Caco-2 (cell line): ENCODE results near the gene ID1. TPM values are rescaled to one million over a fixed set of nuclear protein-coding genes. Genes with fewer than 3 reads are reported as not detected.

Experiments used
- Bru-seq: library from RNA; stranded (reverse); fragments of 400-500 nt; gene quantifications from one replicate; lab custom pipeline; 2021; lab: Mats Ljungman, UMichigan
- BruChase-seq, 2 experiments: library from RNA; stranded (reverse); fragments of 400-500 nt; gene quantifications; one replicate each; lab custom pipeline; 2021; lab: Mats Ljungman, UMichigan
- BruUV-seq: library from RNA; stranded (reverse); fragments of 400-500 nt; replicated peaks from 2 replicates; lab custom pipeline; 2021; lab: Mats Ljungman, UMichigan
- CTCF ChIA-PET: fragments of 300-600 bp; sonication (Branson Sonifier 250); formaldehyde crosslinking; loops from one replicate; lab custom pipeline; 2022; ENCODE audit warnings: antibody characterized with exemption; lab: Charles Lee
- POLR2A ChIA-PET: fragments of 300-600 bp; sonication (Branson Sonifier 250); formaldehyde crosslinking; loops from one replicate; lab custom pipeline; 2022; ENCODE audit warnings: antibody characterized with exemption; lab: Charles Lee
- DNase-seq, 2 experiments: peaks; one replicate each; pipeline versions ENCODE4 v3.0.0 to v3.0.0-alpha.2; 2020 to 2022
- H3K27me3 ChIP-seq: replicated peaks from 2 replicates; pipeline ENCODE4 v1.6.0; 2011; ENCODE audit warnings: low read length; ENCODE audit not compliant: control insufficient read depth, insufficient read depth
- H3K36me3 ChIP-seq: 2 replicates; pipeline ENCODE4 v1.5.1; 2011; ENCODE audit warnings: low read length; ENCODE audit not compliant: control insufficient read depth, insufficient read depth
- H3K4me1 ChIP-seq: fragments of 250-450 bp; sonication (Bioruptor Pico); 2 replicates; pipeline ENCODE4 v1.5.1; 2020; ENCODE audit warnings: mild to moderate bottlenecking
- H3K4me3 ChIP-seq: 2 replicates; pipeline ENCODE4 v1.5.1; 2011; ENCODE audit warnings: low read depth, mild to moderate bottlenecking, control low read depth, low read length
- H3K9me3 ChIP-seq: fragments of 250-450 bp; sonication (Bioruptor Pico); 2 replicates; pipeline ENCODE4 v1.5.1; 2020; ENCODE audit warnings: mild to moderate bottlenecking, moderate library complexity
- H3K27ac Mint-ChIP-seq: one replicate; pipeline ENCODE4 v1.8.0; 2022; ENCODE audit warnings: mixed read lengths; ENCODE audit not compliant: unreplicated experiment
- H3K27me3 Mint-ChIP-seq: one replicate; pipeline ENCODE4 v1.8.0; 2022; ENCODE audit warnings: mixed read lengths; ENCODE audit not compliant: insufficient read depth, unreplicated experiment
- H3K36me3 Mint-ChIP-seq: one replicate; pipeline ENCODE4 v1.8.0; 2022; ENCODE audit warnings: mild to moderate bottlenecking, mixed read lengths; ENCODE audit not compliant: insufficient read depth, unreplicated experiment
- H3K4me1 Mint-ChIP-seq: one replicate; pipeline ENCODE4 v1.8.0; 2022; ENCODE audit warnings: low read depth, mixed read lengths; ENCODE audit not compliant: unreplicated experiment
- H3K4me3 Mint-ChIP-seq: one replicate; pipeline ENCODE4 v1.8.0; 2022; ENCODE audit warnings: mild to moderate bottlenecking, moderate library complexity, mixed read lengths; ENCODE audit not compliant: unreplicated experiment
- H3K9me3 Mint-ChIP-seq: one replicate; pipeline ENCODE4 v1.8.0; 2022; ENCODE audit warnings: mixed read lengths; ENCODE audit not compliant: unreplicated experiment
- CTCF ChIP-seq, 2 experiments: fragments of 200-600 bp in 1 of 2; IDR thresholded peaks; 1 replicate in 1 of 2; 2 replicates in 1 of 2; pipeline versions ENCODE4 v1.5.1 to v1.8.0; 2011 to 2022; ENCODE audit warnings: antibody characterized with exemption in 1 of 2, control low read depth in 1 of 2, inconsistent platforms in 1 of 2, low read depth in 1 of 2, low read length in 1 of 2, mild to moderate bottlenecking in 1 of 2, moderate library complexity in 1 of 2; ENCODE audit not compliant: insufficient read depth in 1 of 2, severe bottlenecking in 1 of 2, unreplicated experiment in 1 of 2
- intact Hi-C: fragments of 100-400 bp; cut with micrococcal nuclease; formaldehyde crosslinking; loops from one replicate; pipeline ENCODE4 v1.10.0; 2022; ENCODE audit not compliant: unreplicated experiment
- long read RNA-seq: library from polyadenylated mRNA; stranded (forward); transcript quantifications from one replicate; pipeline ENCODE4 v2.0.0, GENCODE V29; 2022
- total RNA-seq: library from RNA; stranded (reverse); gene quantifications from 2 replicates; pipeline ENCODE4 v1.2.3, GENCODE V29; 2022

The ID1 gene
- total RNA-seq: 157 and 163 TPM in 2 replicates
- percentile 100 among the genes with signal in this experiment for Bru-seq, nascent RNA
- percentile 99 among the genes with signal in this experiment for BruChase-seq, experiment 1, labeled RNA remaining after a 2-hour chase
- percentile 97 among the genes with signal in this experiment for BruChase-seq, experiment 2, labeled RNA remaining after a 6-hour chase
- long read RNA-seq, transcript ID1-202 (2 exons, 994 nt): major isoform, 102 of 127 reads
- long read RNA-seq, transcript ID1-201 (1 exons, 1,233 nt): minor isoform, 19 of 127 reads
- long read RNA-seq, partial matches to known transcripts: 2 of 127 reads
- long read RNA-seq, other reads (novel, unspliced or antisense): 4 of 127 reads

- Mint-ChIP-seq H3K27me3 (no peaks in the 10 kb centered on the region), H3K27ac (peak within 1 kb of the TSS; percentile 98), H3K4me1 (peaks cover 49% of the 10 kb centered on the region), H3K36me3 (peaks cover 65% of the 10 kb centered on the region), H3K9me3 (no peaks in the 10 kb centered on the region), H3K4me3 (peak within 1 kb of the TSS; percentile 88)
- ChIA-PET POLR2A (interaction anchor here (0.6 to 4.3 kb wide), 26 partner anchors 8 to 1307 kb away, joined by 3 to 306 read pairs (median 7); partner anchors contain the start of gene BCL2L1), CTCF (interaction anchor here (1.0 to 13.0 kb wide), 6 partner anchors 7 to 118 kb away, joined by 3 to 1708 read pairs (median 7); no protein-coding TSS in a partner anchor)
- no peaks in the 10 kb centered on the region for H3K27me3 ChIP-seq
- TSS peak; percentile 92 for BruUV-seq
- peak within 1 kb of the TSS; percentile 63 for H3K4me3 ChIP-seq
- H3K9me3 ChIP-seq: no peaks in the 10 kb centered on the region
- TF ChIP-seq CTCF (IDR thresholded peaks at IDR 0.05; ENCODE audit: insufficient read depth in 1 of 2, low read depth in 1 of 2, low read length in 1 of 2, severe bottlenecking in 1 of 2, unreplicated experiment in 1 of 2): no peak
- intact Hi-C loops: no loop called here
- H3K36me3 ChIP-seq: no peaks in the 10 kb centered on the region
- peaks cover 54% of the 10 kb centered on the region for H3K4me1 ChIP-seq
- DNase-seq: peak; percentile 100
Observed at GRCh38 chr20:31605031-31605901, at the start of gene ID1. Gene ID1 (plus strand): TSS chr20:31605289. CDS start chr20:31605388, 99 bp downstream.

- Histone ChIP-seq H3K4me3 (no peak overlapping the region), H3K36me3 (peaks cover 21% of the 10 kb centered on the region), H3K27me3 (no peaks in the 10 kb centered on the region), H3K9me3 (no peaks in the 10 kb centered on the region), H3K4me1 (peaks cover 14% of the 10 kb centered on the region)
- Mint-ChIP-seq H3K4me3 (no peak overlapping the region), H3K27me3 (no peaks in the 10 kb centered on the region), H3K36me3 (peaks cover 94% of the 10 kb centered on the region), H3K4me1 (peaks cover 4% of the 10 kb centered on the region), H3K27ac (peak overlapping the region; percentile 68), H3K9me3 (no peaks in the 10 kb centered on the region)
- ChIA-PET POLR2A (interaction anchor here (0.6 to 2.1 kb wide), 4 partner anchors 13 to 51 kb away, joined by 3 to 21 read pairs (median 10); no protein-coding TSS in a partner anchor), CTCF (interaction anchor here (0.6 to 28.6 kb wide), 17 partner anchors 9 to 458 kb away, joined by 3 to 1708 read pairs (median 4); partner anchors contain the start of genes BCL2L1, ID1, PDRG1 and TPX2)
- intact Hi-C loops: no loop called here
- DNase-seq: no peak
- BruUV-seq: no TSS peak
- TF ChIP-seq CTCF (IDR thresholded peaks at IDR 0.05; ENCODE audit: insufficient read depth in 1 of 2, low read depth in 1 of 2, low read length in 1 of 2, severe bottlenecking in 1 of 2, unreplicated experiment in 1 of 2): no peak
Observed at GRCh38 chr20:31559704-31560093, 45.4 kb upstream of the ID1 start.
